HG02981 (cell line): ENCODE measurements around the gene RBPJL.

Experiments
- ATAC-seq: cut with Tn5 transposase; IDR thresholded peaks from one replicate; pipeline ENCODE4 v1.9.1; 2021; ENCODE audit warnings: mild to moderate bottlenecking, moderate library complexity; ENCODE audit not compliant: unreplicated experiment

Gene RBPJL

DNA sequence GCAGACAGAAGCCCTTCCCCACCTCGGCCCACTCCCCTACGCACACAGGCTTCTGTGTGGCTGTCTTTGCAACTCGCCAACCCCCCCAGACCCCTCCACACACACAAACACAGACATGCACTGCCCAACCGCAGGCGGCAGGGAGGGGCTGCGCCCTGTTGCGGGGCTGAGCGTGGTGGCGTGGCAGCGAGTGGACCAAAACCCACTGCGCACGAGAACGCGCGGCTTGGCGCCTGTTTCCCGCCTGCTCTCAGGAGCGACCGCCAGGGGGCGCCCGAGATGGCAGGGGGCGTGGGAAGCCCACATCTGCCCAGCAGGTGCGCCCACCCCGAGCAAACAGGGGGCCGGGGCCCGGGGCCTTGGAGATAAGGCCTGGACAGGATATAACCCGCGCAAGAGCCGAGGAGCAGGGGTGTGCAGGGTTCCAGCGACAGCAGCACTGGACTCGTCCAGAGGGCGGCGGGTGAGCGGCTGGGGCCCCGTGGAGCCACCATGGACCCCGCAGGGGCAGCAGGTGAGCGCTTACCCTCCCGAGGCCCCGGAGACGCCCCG lies at the start of gene RBPJL:
TSS of gene RBPJL (plus strand) at position 410 of the 552 bp plus-strand sequence. CDS start at position 493, 83 bp downstream.
- no peak for ATAC-seq

DNA sequence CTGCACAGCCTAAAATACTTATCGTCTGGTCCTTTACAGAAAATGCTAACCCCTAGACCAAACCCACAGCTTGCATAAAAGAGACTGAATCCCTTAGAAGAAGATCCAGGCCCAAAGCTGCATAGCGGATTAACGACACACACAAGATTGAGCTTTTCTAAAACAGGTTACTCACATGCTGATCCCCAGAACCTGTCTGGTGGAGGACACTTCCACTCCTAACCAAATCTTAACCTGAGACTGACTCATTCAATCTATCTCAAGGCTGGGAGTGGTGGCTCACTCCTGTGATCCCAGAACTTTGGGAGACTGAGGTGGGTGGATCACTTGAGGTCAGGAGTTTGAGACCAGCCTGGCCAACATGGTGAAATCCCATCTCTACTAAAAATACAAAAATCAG lies 49.5 kb upstream of the RBPJL start:
- ATAC-seq, result no peak

DNA sequence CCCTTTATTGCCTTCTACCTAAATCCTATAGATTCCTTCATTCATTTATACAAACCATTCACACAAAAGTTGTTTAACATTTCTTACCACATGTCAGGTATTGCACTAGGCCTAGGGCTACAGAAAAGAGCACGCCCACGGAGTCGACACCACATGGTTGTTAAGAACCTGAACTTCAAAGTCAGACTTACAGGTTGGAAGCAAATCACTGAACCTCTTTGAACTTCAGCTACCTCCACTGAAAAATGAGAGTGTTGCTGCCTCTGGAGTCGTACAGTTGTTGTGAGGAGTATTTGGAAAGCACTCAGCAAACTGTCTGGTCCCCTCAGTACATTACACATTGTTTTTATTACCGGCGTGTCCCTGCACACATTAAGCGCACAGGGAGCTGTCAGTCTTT lies 48.9 kb upstream of the RBPJL start:
- no peak for ATAC-seq

DNA sequence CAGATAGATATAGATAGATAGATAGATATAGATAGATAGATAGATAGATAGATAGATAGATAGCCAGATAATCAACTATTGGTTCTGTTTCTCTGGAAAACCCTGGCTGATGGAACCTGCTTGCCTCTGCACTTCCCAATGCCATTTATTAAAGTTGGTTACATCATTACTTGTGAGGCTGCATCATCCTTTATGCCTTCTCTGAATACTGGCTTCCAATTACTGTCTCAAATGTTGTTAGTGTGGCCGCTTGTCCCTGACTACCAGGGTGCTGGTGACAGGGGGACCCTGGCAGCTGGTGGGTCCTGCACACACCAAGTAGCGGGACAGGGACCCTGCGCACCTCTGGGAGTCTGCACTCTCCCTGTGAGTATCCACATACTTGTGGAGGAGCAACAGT lies 48.4 kb upstream of the RBPJL start:
- ATAC-seq, result no peak

GRCh38 chr20:45258664-45259063 lies 48.0 kb upstream of the RBPJL start:
- ATAC-seq, result no peak

DNA sequence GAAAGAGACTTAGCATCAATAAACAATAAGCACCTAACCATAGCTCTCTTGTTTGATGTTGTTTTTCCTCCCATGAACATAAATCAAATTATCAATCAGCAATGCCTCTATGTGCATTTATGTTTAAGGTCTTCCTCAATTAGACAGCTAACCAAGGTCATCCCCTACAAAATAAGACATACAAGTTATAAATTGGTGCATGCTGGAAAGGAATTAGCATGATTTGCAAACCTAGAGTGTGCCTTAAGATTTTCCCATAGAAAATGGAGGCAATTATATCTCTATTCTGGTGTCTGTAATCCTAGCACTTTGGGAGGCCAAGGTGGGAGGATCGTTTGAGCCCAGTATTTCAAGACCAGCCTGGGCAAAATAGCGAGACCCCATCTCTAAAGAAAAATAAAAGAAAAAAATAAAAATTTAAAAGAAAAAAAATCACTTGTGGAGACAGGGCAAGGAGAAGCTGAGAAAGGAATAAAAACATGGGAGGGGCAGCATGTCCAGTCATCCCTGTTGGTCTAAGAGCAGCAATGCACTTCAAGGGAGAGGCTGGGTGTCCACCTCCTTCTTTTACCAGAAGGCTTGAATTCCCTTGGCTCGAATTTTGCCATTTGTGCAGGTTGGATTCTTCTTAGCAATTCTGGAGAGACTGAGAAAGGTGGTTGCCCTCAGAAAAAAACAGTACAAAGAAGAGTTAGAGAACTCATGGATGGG lies 42.9 kb upstream of the RBPJL start:
- ATAC-seq, result no peak

DNA sequence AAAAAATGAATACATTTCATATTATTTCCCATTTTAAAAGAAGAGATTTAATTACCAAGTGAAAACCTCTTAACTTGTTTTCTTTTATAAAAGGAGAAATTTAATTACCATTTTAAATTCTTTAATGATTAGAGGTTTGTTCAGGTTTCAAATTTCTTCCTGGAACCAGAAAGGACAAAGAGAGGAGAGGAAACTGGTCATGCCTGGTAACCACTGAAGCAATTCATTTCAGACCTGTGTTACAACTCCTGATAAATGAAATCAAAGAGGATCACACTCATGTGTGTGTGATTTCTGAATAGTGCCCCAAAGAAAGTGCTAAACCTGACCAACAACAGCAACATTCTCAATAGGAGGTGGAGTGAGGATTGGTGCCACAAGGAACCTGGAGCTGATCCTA lies 39.7 kb upstream of the RBPJL start:
- ATAC-seq, result no peak

- ATAC-seq, result no peak
Measured at GRCh38 chr20:45268531-45268930, 38.1 kb upstream of the RBPJL start.

DNA sequence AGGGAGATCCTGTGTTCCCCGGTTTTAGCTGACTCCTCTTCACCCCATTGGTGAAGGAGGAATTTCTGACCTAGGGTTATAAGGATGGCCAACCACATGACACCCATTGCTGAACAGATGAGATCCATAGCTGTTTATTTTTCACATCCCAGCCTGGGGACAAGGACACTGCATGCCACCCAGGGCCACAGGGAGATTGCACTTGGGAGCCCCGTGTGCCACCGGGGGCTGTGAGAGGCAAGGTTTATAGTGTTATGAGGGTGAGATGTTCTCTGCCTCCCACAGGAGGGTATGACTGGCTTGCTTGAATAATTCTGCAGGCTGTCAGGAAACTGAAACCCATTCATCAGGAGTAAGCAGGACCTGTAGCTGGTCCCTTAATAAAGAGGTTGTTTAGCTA lies 37.6 kb upstream of the RBPJL start:
- no peak for ATAC-seq

- ATAC-seq, result no peak
Measured at GRCh38 chr20:45269754-45270270, 36.8 kb upstream of the RBPJL start.

DNA sequence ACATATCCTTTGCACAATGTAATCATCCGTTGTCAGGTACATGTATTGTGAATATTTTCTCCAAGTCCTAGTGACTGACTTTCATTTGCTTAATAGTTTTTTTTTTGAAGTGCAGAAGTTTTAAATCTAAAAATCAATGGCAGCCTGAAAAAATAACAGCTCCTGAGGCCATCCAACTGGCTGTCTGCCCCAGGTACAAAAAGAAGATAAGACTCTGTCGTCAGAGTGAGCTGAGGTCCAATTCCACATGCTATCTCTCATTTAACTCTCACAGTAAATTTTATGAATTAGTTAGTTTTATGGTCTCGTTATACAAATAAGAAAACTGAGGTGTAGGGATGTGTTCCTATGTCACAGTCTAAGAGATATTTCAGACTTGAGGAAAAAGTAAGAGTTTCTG lies 31.3 kb upstream of the RBPJL start:
- ATAC-seq, result no peak

- ATAC-seq, result no peak
Measured at GRCh38 chr20:45279992-45280391, 26.6 kb upstream of the RBPJL start.

- ATAC-seq, result no peak
Measured at GRCh38 chr20:45282700-45283550, 23.7 kb upstream of the RBPJL start.

- no peak for ATAC-seq
Measured at GRCh38 chr20:45283551-45284057, 23.0 kb upstream of the RBPJL start.

DNA sequence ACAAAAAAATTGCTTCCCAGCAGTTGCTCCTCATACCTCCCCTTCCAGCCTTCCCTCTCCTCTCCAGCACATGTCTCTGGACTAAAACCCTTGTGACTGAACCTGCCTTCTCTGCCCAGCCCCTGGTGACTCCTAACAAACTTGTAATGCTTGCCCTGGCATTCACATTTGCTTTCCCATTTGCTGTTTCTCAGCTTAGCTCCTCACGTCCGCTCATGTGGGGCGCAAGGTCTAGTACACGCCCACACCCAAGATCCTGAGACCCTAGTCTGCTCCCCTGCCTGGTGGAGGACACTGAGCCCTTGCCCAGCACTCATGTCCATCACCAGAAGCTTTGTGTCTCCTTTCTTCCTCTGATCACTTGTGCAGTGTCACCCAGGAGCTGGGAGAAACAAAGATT lies 18.3 kb upstream of the RBPJL start:
- no peak for ATAC-seq

DNA sequence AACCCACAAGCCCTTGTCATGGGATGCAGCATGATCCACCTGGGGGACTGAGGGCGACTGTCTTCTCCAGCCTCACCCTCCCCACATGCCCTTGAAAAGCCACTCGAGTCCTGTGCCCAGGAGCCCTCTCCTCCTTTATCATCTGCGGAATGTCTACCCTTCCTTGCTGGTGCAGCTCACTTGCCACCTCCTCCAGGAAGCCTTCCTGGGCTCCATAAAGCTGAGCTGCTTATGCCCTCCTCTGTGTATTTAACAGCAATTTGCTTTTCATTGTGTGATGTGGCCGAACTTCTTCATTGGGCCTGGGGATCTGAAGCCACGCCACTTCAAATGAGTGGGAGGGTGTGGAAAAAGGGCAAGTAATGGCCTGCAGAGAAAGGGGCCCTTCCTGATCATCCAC lies 17.8 kb upstream of the RBPJL start:
- ATAC-seq, result no peak

DNA sequence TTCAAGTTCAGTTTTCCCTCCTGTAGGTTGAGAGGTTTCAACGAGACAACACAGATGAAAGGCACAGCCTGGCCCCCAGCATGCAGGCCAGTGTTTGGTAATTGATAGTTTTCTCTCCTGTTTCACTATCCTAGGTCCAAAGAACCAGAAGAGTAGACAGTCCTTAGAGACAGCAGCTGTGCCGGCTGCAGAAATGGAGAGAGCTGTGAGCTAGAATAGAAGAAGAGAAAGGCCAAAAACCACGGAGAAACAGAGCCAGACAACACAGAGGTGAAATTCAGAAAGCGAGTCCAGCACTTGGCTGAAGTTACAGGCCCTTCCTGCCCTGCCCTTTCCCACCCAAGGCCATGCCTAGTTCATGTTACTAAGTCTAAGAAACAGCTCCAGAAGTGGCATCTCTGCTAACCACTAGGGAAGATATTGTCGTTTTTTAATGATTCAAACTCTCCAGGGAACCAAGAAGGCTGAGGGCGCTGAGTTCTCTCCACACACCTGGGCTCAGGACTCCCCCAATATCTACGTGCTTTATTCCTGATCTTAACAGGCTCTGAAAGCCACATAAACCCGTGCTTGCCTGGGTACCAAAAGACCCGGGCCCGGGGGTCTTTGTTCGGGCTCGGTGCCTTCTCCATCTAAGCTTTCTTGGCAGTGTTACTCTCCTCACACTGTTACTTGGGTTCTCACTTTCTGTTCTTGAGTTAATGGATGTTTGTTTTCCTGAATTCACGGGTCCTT lies 16.5 kb upstream of the RBPJL start:
- no peak for ATAC-seq

DNA sequence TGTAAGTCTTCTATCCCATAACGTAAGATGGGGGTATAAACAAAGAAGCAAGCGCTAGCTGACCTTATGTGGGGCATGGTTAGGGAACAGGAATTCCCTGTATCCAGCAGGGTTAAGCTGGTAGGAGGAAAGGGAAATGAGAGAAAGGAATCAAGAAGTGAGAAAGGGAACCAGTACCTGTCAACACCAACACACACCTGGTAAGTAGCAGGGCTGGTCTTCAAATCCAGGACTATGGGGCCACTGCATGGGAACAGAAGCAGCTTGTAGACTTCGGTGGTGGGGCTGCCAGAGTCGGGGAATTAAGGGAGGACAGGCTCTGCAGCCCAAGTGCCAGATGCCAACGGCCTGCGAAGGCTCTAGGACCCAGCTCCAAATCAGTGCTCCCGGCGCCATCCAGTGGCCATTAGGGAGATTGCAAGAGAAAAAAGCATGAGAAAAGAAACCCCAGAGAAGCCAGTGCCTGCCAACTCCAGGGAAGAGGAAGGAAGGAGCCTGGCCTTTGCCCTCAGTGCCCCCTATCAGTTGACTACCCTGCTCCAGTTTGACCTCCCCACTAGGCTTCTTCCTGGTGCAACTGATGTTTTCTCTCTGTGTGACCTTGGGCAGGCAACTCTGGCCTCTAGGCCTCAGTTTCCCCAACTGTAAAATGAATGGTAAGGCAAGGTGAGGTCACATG lies 15.8 kb upstream of the RBPJL start:
- no peak for ATAC-seq

- ATAC-seq, result no peak
Measured at GRCh38 chr20:45291526-45291925, 15.1 kb upstream of the RBPJL start.

GRCh38 chr20:45292343-45292742 lies 14.3 kb upstream of the RBPJL start:
- ATAC-seq, result no peak
